Thyroid gland (tissue), 4 donors: ENCODE measurements around the gene TLR8. TPM values are rescaled to one million over a fixed set of nuclear protein-coding genes. Genes with fewer than 3 reads are reported as not detected.

Experiments
- DNase-seq, 2 donors: peaks; one replicate each; pipeline ENCODE4 v3.0.0-alpha.2; 2019
- H3K27ac ChIP-seq, 3 donors: fragments of 200-600 bp; sonication (generic); 1 replicate in 2 of 3; 2 replicates in 1 of 3; pipeline ENCODE4 v1.5.1; 2016 to 2019; ENCODE audit warnings: mild to moderate bottlenecking in 1 of 3, moderate library complexity in 1 of 3
- H3K27me3 ChIP-seq: fragments of 200-600 bp; sonication (generic); one replicate; pipeline ENCODE4 v1.5.1; 2019
- H3K36me3 ChIP-seq, 2 donors: fragments of 200-600 bp; sonication (generic); one replicate each; pipeline ENCODE4 v1.5.1; 2016 to 2019
- H3K4me1 ChIP-seq, 2 donors: fragments of 200-600 bp; sonication (generic); one replicate each; pipeline ENCODE4 v1.5.1; 2017 to 2019
- H3K4me3 ChIP-seq, 3 donors: fragments of 200-600 bp; sonication (generic); replicated peaks in 1 of 3; 1 replicate in 2 of 3; 2 replicates in 1 of 3; pipeline ENCODE4 v1.5.1; 2016; ENCODE audit warnings: mild to moderate bottlenecking in 1 of 3
- H3K9me3 ChIP-seq: fragments of 200-600 bp; sonication (generic); one replicate; pipeline ENCODE4 v1.5.1; 2017
- POLR2A ChIP-seq, 2 donors: fragments of 450-650 bp; IDR thresholded peaks; one replicate each; pipeline ENCODE4 v1.6.1; 2017; ENCODE audit warnings: antibody characterized with exemption in 2 of 2, mild to moderate bottlenecking in 2 of 2, moderate library complexity in 1 of 2
- WGBS, 2 donors: methylation state at CpG; one replicate each; pipeline ENCODE4 v1.1.5; 2017; 5-methylcytosine and 5-hydroxymethylcytosine counted together
- intact Hi-C: fragments of 100-400 bp; cut with DNase I; formaldehyde crosslinking; loops from one replicate; pipeline ENCODE4 v1.15.1; 2023
- total RNA-seq, 4 donors: library from RNA; depleted of rRNA; stranded (reverse); fragments of >200 nt; gene quantifications; one replicate each; pipeline ENCODE4 v1.2.3, GENCODE V29; 2016
- TF ChIP-seq, protein P1 (sequence below), 6 experiments: fragments of 200-600 bp in 3 of 6; fragments of 450-650 bp in 3 of 6; sonication (generic) in 3 of 6; IDR thresholded peaks; one replicate each; pipeline ENCODE4 v1.5.1; 2016 to 2019; ENCODE audit warnings: antibody characterized with exemption in 6 of 6, mild to moderate bottlenecking in 2 of 6, inconsistent platforms in 1 of 6, moderate library complexity in 1 of 6

Gene TLR8
- total RNA-seq, 4 donors from 2014 or later, result 0.45 to 1.7 (median 0.62) TPM

DNA sequence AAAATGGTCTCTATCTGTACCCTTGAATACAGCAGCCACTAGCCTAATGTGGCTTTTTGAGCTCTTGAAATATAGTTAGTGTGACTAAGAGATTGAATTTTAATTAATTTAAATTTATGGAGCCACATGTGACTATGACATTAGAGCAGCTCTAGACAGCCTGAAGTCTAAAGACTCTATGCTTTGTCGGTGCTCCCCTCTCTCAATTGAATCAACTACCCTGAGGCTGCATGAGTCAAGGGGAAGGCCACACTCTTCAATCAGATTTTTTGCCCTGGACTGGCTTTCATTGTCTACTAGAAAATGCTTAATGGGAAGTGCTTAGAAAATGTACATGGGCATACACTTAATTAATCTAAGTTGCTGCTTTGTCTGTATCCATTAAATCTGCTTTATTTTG, 27.9 kb upstream of the TLR8 start:
- Histone ChIP-seq H3K27me3 (no peaks in the 10 kb centered on the region), H3K27ac (no peak overlapping the region), H3K4me1 (no peaks in the 10 kb centered on the region), H3K4me3 (no peak overlapping the region), H3K9me3 (no peaks in the 10 kb centered on the region), H3K36me3 (no peaks in the 10 kb centered on the region)
- intact Hi-C loops, result no loop called here
- TF ChIP-seq, protein P1, sequence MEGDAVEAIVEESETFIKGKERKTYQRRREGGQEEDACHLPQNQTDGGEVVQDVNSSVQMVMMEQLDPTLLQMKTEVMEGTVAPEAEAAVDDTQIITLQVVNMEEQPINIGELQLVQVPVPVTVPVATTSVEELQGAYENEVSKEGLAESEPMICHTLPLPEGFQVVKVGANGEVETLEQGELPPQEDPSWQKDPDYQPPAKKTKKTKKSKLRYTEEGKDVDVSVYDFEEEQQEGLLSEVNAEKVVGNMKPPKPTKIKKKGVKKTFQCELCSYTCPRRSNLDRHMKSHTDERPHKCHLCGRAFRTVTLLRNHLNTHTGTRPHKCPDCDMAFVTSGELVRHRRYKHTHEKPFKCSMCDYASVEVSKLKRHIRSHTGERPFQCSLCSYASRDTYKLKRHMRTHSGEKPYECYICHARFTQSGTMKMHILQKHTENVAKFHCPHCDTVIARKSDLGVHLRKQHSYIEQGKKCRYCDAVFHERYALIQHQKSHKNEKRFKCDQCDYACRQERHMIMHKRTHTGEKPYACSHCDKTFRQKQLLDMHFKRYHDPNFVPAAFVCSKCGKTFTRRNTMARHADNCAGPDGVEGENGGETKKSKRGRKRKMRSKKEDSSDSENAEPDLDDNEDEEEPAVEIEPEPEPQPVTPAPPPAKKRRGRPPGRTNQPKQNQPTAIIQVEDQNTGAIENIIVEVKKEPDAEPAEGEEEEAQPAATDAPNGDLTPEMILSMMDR (IDR thresholded peaks at IDR 0.05), result no peak
- no peak for TF ChIP-seq POLR2A (IDR thresholded peaks at IDR 0.05)
- 86 to 88% methylated on average over 1 of the region's 1 CpG for WGBS, 2 donors
- no peak for DNase-seq

DNA sequence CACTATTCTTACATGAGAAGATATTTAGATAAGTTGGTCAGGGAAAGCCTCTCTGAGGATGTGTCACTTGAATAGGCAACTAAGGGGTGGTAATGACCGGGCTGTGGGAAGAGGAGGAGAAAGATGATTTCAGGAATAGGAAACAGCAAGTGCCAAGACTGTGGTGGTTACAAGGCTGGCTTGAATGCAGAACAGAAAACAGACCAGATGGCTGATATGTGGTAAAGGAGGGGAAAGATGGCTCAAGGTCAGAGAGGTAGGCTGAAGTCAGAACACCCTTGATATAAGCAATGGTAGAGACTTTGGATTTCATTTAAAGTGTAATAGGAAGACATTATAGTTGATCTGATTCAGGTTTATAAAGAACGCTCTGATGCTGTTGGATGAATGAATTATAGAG, 24.5 kb upstream of the TLR8 start:
- Histone ChIP-seq H3K4me1 (no peaks in the 10 kb centered on the region), H3K36me3 (no peaks in the 10 kb centered on the region), H3K27ac (no peak overlapping the region), H3K9me3 (no peaks in the 10 kb centered on the region), H3K4me3 (no peak overlapping the region), H3K27me3 (no peaks in the 10 kb centered on the region)
- TF ChIP-seq, protein P1 (IDR thresholded peaks at IDR 0.05), result no peak
- no peak for TF ChIP-seq POLR2A (IDR thresholded peaks at IDR 0.05)
- DNase-seq, result no peak
- intact Hi-C loops, result no loop called here
- 84 to 88% methylated on average over 2 of the region's 2 CpGs for WGBS, 2 donors

DNA sequence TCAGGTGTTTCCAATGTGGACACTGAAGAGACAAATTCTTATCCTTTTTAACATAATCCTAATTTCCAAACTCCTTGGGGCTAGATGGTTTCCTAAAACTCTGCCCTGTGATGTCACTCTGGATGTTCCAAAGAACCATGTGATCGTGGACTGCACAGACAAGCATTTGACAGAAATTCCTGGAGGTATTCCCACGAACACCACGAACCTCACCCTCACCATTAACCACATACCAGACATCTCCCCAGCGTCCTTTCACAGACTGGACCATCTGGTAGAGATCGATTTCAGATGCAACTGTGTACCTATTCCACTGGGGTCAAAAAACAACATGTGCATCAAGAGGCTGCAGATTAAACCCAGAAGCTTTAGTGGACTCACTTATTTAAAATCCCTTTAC, 20.9 kb upstream of the TLR8 start:
- 44 to 73% methylated on average over 3 to 5 of the region's 5 CpGs for WGBS, 2 donors
- intact Hi-C loops, result no loop called here
- Histone ChIP-seq H3K27ac (no peak overlapping the region), H3K27me3 (no peaks in the 10 kb centered on the region), H3K36me3 (no peaks in the 10 kb centered on the region), H3K4me3 (no peak overlapping the region), H3K9me3 (no peaks in the 10 kb centered on the region), H3K4me1 (no peaks in the 10 kb centered on the region)
- DNase-seq, result no peak
- TF ChIP-seq, protein P1 (IDR thresholded peaks at IDR 0.05), result no peak

DNA sequence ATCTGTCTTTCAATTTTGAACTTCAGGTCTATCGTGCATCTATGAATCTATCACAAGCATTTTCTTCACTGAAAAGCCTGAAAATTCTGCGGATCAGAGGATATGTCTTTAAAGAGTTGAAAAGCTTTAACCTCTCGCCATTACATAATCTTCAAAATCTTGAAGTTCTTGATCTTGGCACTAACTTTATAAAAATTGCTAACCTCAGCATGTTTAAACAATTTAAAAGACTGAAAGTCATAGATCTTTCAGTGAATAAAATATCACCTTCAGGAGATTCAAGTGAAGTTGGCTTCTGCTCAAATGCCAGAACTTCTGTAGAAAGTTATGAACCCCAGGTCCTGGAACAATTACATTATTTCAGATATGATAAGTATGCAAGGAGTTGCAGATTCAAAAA, 19.9 kb upstream of the TLR8 start:
- Histone ChIP-seq H3K4me1 (no peaks in the 10 kb centered on the region), H3K27me3 (no peaks in the 10 kb centered on the region), H3K9me3 (no peaks in the 10 kb centered on the region), H3K27ac (no peak overlapping the region), H3K36me3 (no peaks in the 10 kb centered on the region), H3K4me3 (no peak overlapping the region)
- intact Hi-C loops, result no loop called here
- no peak for DNase-seq
- TF ChIP-seq POLR2A (IDR thresholded peaks at IDR 0.05), result no peak
- TF ChIP-seq, protein P1 (IDR thresholded peaks at IDR 0.05), result no peak
- WGBS, 2 donors, result 80 to 94% methylated on average over 3 of the region's 3 CpGs

DNA sequence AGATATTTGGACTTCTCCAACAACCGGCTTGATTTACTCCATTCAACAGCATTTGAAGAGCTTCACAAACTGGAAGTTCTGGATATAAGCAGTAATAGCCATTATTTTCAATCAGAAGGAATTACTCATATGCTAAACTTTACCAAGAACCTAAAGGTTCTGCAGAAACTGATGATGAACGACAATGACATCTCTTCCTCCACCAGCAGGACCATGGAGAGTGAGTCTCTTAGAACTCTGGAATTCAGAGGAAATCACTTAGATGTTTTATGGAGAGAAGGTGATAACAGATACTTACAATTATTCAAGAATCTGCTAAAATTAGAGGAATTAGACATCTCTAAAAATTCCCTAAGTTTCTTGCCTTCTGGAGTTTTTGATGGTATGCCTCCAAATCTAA, 19.3 kb upstream of the TLR8 start:
- no peaks in the 10 kb centered on the region for H3K27me3 ChIP-seq
- intact Hi-C loops, result no loop called here
- no peaks in the 10 kb centered on the region for H3K4me1 ChIP-seq
- no peak for DNase-seq
- TF ChIP-seq POLR2A (IDR thresholded peaks at IDR 0.05), result no peak
- TF ChIP-seq, protein P1 (IDR thresholded peaks at IDR 0.05), result no peak
- H3K36me3 ChIP-seq, result no peaks in the 10 kb centered on the region
- 80 to 86% methylated on average over 2 of the region's 2 CpGs for WGBS, 2 donors
- no peak overlapping the region for H3K4me3 ChIP-seq
- H3K9me3 ChIP-seq, result no peaks in the 10 kb centered on the region
- H3K27ac ChIP-seq, result no peak overlapping the region
